Fibroblast of skin of scalp (primary cell): ENCODE results near the gene CDHR1.
A peak's percentile ranks its signal among the peaks of the same experiment; 100 is the strongest.

Experiments
- DNase-seq: peaks from one replicate; pipeline ENCODE4 v3.0.0-alpha.2; 2013

The CDHR1 gene

GRCh38 chr10:84265418-84265817 is 71.1 kb downstream of the CDHR1 start:
- no peak for DNase-seq

- peak; percentile 60 for DNase-seq
These were observed 73.3 kb downstream of the CDHR1 start for GRCh38 chr10:84267503-84268126.

- no peak for DNase-seq
These were observed 74.8 kb downstream of the CDHR1 start for GRCh38 chr10:84269162-84269561.
